IPS-11a (cell line): ENCODE results near the gene HEXD.
"Not testable (repeated sequence)": the region's sequence is repeated elsewhere in the genome, so short reads cannot be mapped to it uniquely, and the experiment has no call there.

Source experiments
- H3K4me3 ChIP-seq: one replicate; pipeline ENCODE4 v1.5.1; 2013; ENCODE audit warnings: low read depth, low read length, control low read depth

HEXD gene

GRCh38 chr17:82439829-82440365, 21.8 kb downstream of the HEXD start:
- no peak overlapping the region for H3K4me3 ChIP-seq

GRCh38 chr17:82440469-82440981, 22.4 kb downstream of the HEXD start:
- H3K4me3 ChIP-seq: no peak overlapping the region

GRCh38 chr17:82440991-82441627, 23.0 kb downstream of the HEXD start:
- H3K4me3 ChIP-seq: no peak overlapping the region

GRCh38 chr17:82441691-82442487, 23.7 kb downstream of the HEXD start:
- no peak overlapping the region for H3K4me3 ChIP-seq

- no peak overlapping the region for H3K4me3 ChIP-seq
These were observed 24.7 kb downstream of the HEXD start for GRCh38 chr17:82442643-82443464.

- no peak overlapping the region for H3K4me3 ChIP-seq
These were observed 25.5 kb downstream of the HEXD start for GRCh38 chr17:82443465-82444283.

- H3K4me3 ChIP-seq: no peak overlapping the region
These were observed 26.2 kb downstream of the HEXD start for GRCh38 chr17:82444284-82444893.

GRCh38 chr17:82444941-82445521, 26.9 kb downstream of the HEXD start:
- no peak overlapping the region for H3K4me3 ChIP-seq

- H3K4me3 ChIP-seq: no peak overlapping the region
These were observed 27.4 kb downstream of the HEXD start for GRCh38 chr17:82445542-82445941.

- H3K4me3 ChIP-seq: no peak overlapping the region
These were observed 28.0 kb downstream of the HEXD start for GRCh38 chr17:82446124-82446523.

- no peak overlapping the region for H3K4me3 ChIP-seq
These were observed 28.5 kb downstream of the HEXD start for GRCh38 chr17:82446649-82447048.

- no peak overlapping the region for H3K4me3 ChIP-seq
These were observed 29.7 kb downstream of the HEXD start for GRCh38 chr17:82447876-82448275.

GRCh38 chr17:82449131-82449882, 31.2 kb downstream of the HEXD start:
- H3K4me3 ChIP-seq: no peak overlapping the region

- H3K4me3 ChIP-seq: peak overlapping the region; percentile 77
These were observed 31.8 kb downstream of the HEXD start for GRCh38 chr17:82449883-82450356.

GRCh38 chr17:82450357-82451106, 32.4 kb downstream of the HEXD start, which contains the start of gene CYBC1:
Gene CYBC1, minus strand, starts transcription at chr17:82450752. Its CDS starts 1,498 bp downstream, at chr17:82449254.
- H3K4me3 ChIP-seq: peak within 1 kb of the TSS; percentile 77

GRCh38 chr17:82452162-82452561, 34.0 kb downstream of the HEXD start:
- H3K4me3 ChIP-seq: no peak overlapping the region

- not testable (repeated sequence) for H3K4me3 ChIP-seq
These were observed 35.0 kb downstream of the HEXD start for GRCh38 chr17:82453151-82453550.

- H3K4me3 ChIP-seq: not testable (repeated sequence)
These were observed 35.6 kb downstream of the HEXD start for GRCh38 chr17:82453706-82454105.
